ENCODE data around the gene EIF4E2.

The EIF4E2 gene

DNA sequence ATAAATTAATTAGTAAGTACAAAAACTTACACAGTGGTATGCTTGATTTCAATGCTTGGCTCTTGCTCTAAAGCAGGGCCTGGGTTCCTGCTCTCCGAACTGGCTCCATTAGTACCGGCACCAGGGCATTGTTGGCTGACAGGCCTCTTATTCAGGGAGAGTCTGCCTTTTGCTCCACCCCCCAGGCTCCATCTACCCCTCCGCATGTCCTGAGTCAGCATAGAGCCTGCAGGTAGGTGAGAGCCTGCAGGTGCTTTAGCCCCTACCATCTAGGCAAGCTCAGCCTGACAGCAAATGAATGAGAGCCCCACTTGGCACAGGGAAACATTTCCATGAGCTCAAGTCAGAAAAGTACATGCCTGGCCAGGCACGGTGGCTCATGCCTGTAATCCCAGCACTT lies 47.8 kb downstream of the EIF4E2 start:
- no peak for DNase-seq (ENCODE audit: low spot score)

DNA sequence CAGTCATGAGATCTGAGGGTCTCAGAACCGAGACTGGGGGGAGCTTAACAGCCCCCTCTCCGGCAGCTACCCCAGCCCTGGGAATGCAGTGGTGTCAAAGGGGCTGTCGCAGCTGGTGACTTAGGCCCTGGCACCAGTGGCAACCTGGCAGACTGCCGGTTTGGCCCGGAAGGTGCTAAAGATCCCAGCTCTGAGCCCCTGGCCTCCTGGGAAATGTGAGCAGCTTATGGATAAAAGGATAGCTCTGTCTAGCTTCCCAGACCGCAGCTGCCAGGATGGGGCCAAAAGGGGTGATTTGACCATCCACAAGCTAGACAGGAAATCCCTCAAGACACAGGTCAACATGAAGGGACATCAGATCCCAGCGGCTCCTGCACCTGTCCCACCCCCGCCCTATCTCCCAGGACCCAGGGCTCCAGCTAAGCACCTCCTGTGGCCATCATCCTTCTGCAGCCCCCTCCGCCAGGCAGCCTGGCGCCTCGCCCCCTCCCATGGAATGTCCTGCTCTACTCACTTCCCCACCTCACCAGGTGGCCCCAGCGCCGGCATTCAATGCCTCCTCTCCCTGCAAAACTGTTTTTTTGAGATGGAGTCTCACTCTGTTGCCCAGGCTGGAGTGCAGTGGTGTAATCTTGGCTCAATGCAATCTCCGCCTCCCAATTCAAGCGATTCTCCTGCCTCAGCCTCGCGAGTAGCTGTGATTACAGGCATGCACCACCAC lies 49.7 kb downstream of the EIF4E2 start:
- DNase-seq (ENCODE audit: low spot score): no peak

DNA sequence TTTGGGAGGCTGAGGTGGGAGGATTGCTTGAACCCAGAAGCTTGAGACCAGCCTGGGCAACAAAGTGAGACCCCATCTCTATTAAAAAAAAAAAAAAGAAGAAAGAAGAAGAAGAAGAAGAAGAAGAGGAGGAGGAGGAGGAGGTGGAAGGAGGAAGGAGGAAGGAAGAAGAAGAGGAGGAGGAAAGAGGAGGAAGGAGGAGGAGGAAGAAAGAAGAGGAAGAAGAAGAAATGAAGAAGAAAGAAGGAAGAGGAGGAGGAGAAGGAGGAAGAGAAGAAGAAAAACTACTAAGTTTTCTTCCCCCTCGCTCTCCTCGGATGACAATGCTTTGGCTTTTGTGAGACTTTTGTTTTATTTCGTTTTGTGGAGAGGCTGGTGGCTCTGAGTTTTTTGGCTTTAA lies 52.8 kb downstream of the EIF4E2 start:
- DNase-seq (ENCODE audit: low spot score): no peak

DNA sequence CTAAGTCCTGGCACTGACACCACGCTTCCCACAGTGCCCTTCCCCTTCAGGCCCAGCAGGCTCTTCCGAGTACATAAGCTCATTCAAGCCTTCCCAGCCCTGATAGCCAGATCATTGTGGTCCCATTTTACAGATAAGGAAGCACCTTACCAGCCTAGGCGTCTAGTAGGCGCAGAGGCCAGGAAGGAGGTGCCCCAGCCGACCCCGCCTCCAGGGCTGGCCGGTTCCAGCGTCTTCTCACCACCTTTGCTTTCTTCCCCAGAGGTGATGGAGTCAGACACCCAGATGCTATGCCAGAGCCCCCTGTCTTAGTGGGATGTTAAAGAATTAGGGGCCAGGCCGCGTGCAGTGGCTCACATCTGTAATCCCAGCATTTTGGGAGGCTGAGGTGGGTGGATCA lies 54.0 kb downstream of the EIF4E2 start:
- DNase-seq (ENCODE audit: low spot score): no peak

DNA sequence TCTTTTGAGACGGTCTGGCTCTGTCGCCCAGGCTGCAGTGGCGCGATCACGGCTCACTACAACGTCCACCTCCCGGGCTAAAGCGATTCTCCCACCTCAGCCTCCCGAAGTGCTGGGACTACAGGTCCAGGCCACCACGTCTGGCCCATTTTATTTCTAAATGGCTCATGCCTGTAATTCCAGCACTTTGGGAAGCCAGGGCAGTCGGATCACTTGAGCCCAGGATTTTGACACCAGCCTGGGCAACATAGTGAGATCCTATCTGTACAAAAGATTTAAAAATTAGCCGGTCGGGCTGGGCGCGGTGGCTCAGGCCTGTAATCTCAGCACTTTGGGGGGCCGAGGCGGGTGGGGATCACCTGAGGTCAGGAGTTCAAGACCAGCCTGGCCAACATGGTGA lies 56.5 kb downstream of the EIF4E2 start:
- no peak for DNase-seq (ENCODE audit: low spot score)

DNA sequence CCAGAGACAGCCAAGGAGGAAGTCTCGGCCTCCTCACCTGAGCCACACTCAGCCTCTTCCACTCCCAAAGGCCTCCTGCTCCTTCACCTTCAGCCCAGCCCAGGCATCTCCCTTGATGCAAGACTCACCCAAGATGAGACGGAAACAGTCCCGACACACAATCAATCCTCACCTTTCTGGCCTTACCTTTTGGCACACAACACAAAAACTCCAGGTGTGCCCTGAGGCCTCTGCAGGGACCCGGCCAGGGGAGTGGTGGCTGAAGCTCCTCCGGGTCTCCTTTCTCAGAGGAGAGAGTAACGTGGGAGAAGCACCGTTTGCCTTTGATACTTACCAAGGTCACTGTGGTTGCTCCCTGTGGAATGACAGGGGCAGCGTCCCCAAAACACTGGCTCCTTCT lies 59.1 kb downstream of the EIF4E2 start:
- no peak for DNase-seq (ENCODE audit: low spot score)

DNA sequence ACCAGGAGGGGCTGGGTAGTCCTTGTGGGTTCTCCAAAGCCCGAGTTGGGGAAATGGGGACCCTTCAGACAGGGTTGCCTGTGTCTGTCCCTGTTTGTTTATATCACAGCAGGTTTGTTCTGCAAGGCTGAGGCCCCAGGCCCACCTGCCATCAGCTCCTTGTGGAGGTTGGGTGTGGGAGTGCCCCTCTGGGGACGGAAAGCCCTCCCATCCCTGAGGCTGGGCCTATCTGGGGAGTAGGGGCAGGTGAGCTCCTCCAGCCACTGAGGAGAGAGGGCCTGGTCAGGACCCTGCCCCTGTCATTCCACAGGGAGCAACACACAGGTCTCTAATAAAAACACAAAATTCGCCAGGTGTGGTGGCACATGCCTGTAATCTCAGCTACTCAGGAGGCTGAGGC lies 59.6 kb downstream of the EIF4E2 start:
- DNase-seq (ENCODE audit: low spot score): no peak

DNA sequence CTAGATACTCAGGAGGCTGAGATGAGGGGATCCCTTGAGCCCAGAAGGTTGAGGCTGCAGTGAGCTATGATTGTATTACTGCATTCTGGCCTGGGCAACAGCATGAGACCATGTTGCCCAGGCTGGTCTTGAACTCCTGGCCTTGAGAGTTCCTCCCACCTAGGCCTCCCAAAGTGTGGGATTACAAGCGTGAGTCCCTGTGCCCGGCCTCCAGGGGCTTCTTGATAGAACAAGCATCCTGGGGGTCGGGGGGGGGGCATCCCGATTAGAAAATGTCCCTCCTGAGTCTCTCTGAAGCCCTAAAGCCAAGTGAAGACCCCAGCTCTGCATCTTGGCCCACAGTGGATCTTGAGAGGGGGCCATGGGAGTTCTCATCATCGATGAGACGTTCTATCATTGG lies 60.6 kb downstream of the EIF4E2 start:
- no peak for DNase-seq (ENCODE audit: low spot score)

DNA sequence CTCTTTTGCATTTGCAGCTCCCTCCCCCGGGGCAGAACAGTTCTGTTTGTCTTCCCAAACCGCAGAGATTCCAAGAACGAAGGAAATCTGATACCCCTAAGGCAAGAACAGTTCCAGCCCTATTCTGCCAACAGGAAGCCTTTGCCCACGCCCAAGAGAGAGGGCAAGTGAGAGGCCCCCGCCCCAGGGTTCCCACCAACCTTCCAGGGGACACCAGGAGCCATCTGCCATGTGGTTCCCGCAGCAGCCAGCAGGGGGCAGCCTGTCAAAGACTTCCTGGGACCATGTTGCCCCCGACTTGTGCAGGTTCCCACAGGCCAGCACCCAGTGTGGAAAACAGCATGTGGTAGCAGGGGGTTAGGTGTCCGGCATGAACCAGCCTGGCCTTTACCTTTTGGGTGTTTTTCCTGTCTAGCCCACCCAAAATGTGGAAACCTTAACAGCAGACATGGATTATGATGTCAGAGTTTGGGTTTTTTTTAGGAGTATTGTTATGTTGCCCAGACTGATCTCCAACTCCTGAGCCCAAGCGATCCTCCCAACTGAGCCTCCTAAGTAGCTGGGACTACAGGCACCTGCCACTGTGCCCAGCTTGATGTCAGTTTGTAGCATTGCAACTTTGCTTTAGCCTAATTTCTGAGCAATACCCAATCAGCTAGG lies 61.2 kb downstream of the EIF4E2 start:
- DNase-seq (ENCODE audit: low spot score): peak; percentile 56

DNA sequence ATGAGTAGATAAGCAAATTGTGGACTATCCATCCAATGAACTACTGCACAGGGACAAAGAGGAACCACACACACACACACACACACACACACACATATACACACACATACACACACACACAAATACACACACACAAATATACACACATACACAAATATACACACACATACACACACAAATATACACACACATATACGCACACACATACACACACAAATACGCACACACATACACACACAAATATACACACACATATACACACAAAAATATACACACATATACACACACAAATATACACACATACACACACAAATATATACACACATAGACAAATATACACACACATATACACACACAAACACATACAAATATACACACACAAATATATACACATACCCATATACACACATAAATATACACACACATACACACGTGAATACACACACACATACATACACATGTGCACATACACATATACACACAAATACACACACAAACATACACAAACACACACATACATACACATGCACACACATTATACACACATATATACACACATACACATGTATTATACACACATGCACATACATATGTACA lies 63.1 kb downstream of the EIF4E2 start:
- DNase-seq (ENCODE audit: low spot score): no peak

DNA sequence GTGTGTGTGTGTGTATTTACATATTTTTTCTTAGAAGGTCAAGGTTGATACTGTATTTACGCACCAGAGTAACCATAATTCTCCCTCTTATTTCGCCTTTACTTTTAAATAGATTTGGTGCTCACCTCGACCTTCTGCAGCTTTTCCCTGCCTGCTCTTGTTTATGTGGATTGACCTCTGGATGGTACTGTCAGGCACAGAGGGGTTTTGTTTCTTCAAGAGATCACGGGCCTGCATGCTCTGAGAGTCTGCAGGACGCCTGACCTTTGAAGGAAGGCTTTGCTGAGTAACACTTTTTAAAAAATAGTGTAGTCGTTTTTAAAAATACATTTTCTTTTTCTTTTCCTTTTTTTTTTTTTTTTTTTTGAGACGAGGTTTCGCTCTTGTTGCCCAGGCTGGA lies 64.8 kb downstream of the EIF4E2 start:
- no peak for DNase-seq (ENCODE audit: low spot score)
